Kidney (tissue), 14 donors: Measurements from ENCODE around the gene INPP5E. TPM values are rescaled to one million over a fixed set of nuclear protein-coding genes. Genes with fewer than 3 reads are reported as not detected.
A peak's percentile ranks its signal among the peaks of the same experiment; 100 is the strongest.

Experiments used
- DNase-seq, 5 donors: peaks; one replicate each; pipeline ENCODE4 v3.0.0-alpha.2; 2013 to 2020
- FAIRE-seq: peaks from 2 replicates; lab custom pipeline; 2012; peaks lifted over from hg19 to GRCh38; lab: Jason Lieb, UNC
- H3K27ac ChIP-seq, 2 donors: one replicate each; pipeline ENCODE4 v1.7.0; 2013; ENCODE audit warnings: low read depth in 2 of 2, low read length in 2 of 2, inconsistent platforms in 1 of 2
- H3K27me3 ChIP-seq: one replicate; pipeline ENCODE4 v1.7.1; 2013; ENCODE audit warnings: low read length, inconsistent platforms; ENCODE audit not compliant: control insufficient read depth, insufficient read depth
- H3K36me3 ChIP-seq, 3 donors: one replicate each; pipeline versions ENCODE4 v1.7.0 to v1.7.1; 2013; ENCODE audit warnings: low read length in 3 of 3, control low read depth in 1 of 3, inconsistent platforms in 1 of 3; ENCODE audit not compliant: insufficient read depth in 3 of 3, control insufficient read depth in 2 of 3
- H3K4me1 ChIP-seq, 3 donors: one replicate each; pipeline versions ENCODE4 v1.7.0 to v1.7.1; 2013; ENCODE audit warnings: low read length in 3 of 3, inconsistent platforms in 1 of 3, low read depth in 1 of 3; ENCODE audit not compliant: control insufficient read depth in 2 of 3, insufficient read depth in 2 of 3
- H3K4me3 ChIP-seq, 3 donors: one replicate each; pipeline versions ENCODE4 v1.7.0 to v1.8.1; 2013; ENCODE audit warnings: low read length in 3 of 3, control low read depth in 1 of 3, inconsistent platforms in 1 of 3
- H3K9ac ChIP-seq, 3 donors: one replicate each; pipeline versions ENCODE4 v1.7.0 to v1.7.1; 2013; ENCODE audit warnings: low read length in 3 of 3, control low read depth in 1 of 3, inconsistent platforms in 1 of 3
- H3K9me3 ChIP-seq, 3 donors: one replicate each; pipeline versions ENCODE4 v1.7.0 to v1.7.1; 2013; ENCODE audit warnings: low read length in 3 of 3, control low read depth in 1 of 3, inconsistent platforms in 1 of 3; ENCODE audit not compliant: control insufficient read depth in 2 of 3, insufficient read depth in 1 of 3
- CTCF ChIP-seq: IDR thresholded peaks from 3 replicates; pipeline ENCODE4 v1.5.1; 2012; ENCODE audit warnings: mild to moderate bottlenecking, moderate library complexity, borderline replicate concordance; ENCODE audit not compliant: insufficient read depth; ENCODE audit errors: extremely low read depth
- intact Hi-C: fragments of 100-400 bp; cut with DNase I; formaldehyde crosslinking; loops from one replicate; pipeline ENCODE4 v1.11.1; 2022
- polyA plus RNA-seq: library from polyadenylated mRNA; stranded (reverse); fragments of 350-450 nt; fragmentation: Illumina TruSeq; extraction: RNeasy Lipid Tissue Mini Kit (QIAGEN cat#74804); gene quantifications from one replicate; pipeline ENCODE4 v1.2.3, GENCODE V29; 2014; ENCODE audit warnings: low read depth, low replicate concordance; ENCODE audit not compliant: insufficient read depth
- total RNA-seq: library from RNA; stranded (reverse); fragmentation: NEBNext Ultra II Directional; extraction: Animal tissue kit (Norgen Biotek cat#: 25700); gene quantifications from one replicate; pipeline ENCODE4 v1.2.1, GENCODE V29; 2021
- donor health status: control.
- donor health status: control.
- donor health status: control.
- donor health status: control.
- donor health status: control.
- donor health status: DM: yes; HTN: yes; CAD: no.
- donor health status: Normal renal cell carcinoma (clear cell type).

Gene INPP5E
- total and polyA plus RNA-seq, 2 donors from 2014 or later, result 6.9 to 14.0 TPM

GRCh38 chr9:136473354-136473721, 33.7 kb upstream of the INPP5E start:
- TF ChIP-seq CTCF, result no peak
- Histone ChIP-seq H3K27ac (no peak overlapping the region), H3K36me3 (peaks cover 2 to 71% (median 47%) of the 10 kb centered on the region in 3 donors), H3K4me3 (no peak overlapping the region), H3K27me3 (no peaks in the 10 kb centered on the region), H3K9ac (no peak overlapping the region), H3K4me1 (peaks cover 0 to 15% (median 12%) of the 10 kb centered on the region in 3 donors), H3K9me3 (no peaks in the 10 kb centered on the region)
- FAIRE-seq (no peak), DNase-seq (no peak)
- intact Hi-C loops, result no loop called here

GRCh38 chr9:136472640-136473353, 33.2 kb upstream of the INPP5E start:
- no peak overlapping the region for H3K4me3 ChIP-seq
- H3K36me3 ChIP-seq, result peaks cover 2 to 70% (median 47%) of the 10 kb centered on the region in 3 donors
- peaks cover 0 to 15% (median 12%) of the 10 kb centered on the region in 3 donors for H3K4me1 ChIP-seq
- TF ChIP-seq CTCF, result peak; percentile 2
- DNase-seq (no peak), FAIRE-seq (no peak)
- intact Hi-C loops, result no loop called here
- no peaks in the 10 kb centered on the region for H3K9me3 ChIP-seq
- H3K9ac ChIP-seq, result no peak overlapping the region
- H3K27me3 ChIP-seq, result no peaks in the 10 kb centered on the region
- H3K27ac ChIP-seq, result no peak overlapping the region

GRCh38 chr9:136471802-136472487, 32.3 kb upstream of the INPP5E start:
- H3K36me3 ChIP-seq, result peaks cover 2 to 66% (median 42%) of the 10 kb centered on the region in 3 donors
- no peak overlapping the region for H3K9ac ChIP-seq
- H3K4me1 ChIP-seq, result peaks cover 0 to 15% (median 12%) of the 10 kb centered on the region in 3 donors
- intact Hi-C loops, result no loop called here
- H3K4me3 ChIP-seq, result no peak overlapping the region
- no peak for TF ChIP-seq CTCF
- no peaks in the 10 kb centered on the region for H3K9me3 ChIP-seq
- no peak for FAIRE-seq
- no peak overlapping the region for H3K27ac ChIP-seq
- no peak for DNase-seq
- H3K27me3 ChIP-seq, result no peaks in the 10 kb centered on the region
